Ascending aorta (tissue), 2 donors: ENCODE measurements around the gene PCYOX1L. TPM values are rescaled to one million over a fixed set of nuclear protein-coding genes. Genes with fewer than 3 reads are reported as not detected.

Source experiments
- DNase-seq, 2 donors: peaks; one replicate each; pipeline ENCODE4 v3.0.0-alpha.2; 2019; ENCODE audit warnings: low spot score in 2 of 2
- H3K27ac ChIP-seq, 2 donors: fragments of 200-600 bp; sonication (generic); one replicate each; pipeline ENCODE4 v1.5.1; 2016 to 2017; ENCODE audit warnings: mild to moderate bottlenecking in 1 of 2
- H3K27me3 ChIP-seq: fragments of 200-600 bp; sonication (generic); one replicate; pipeline ENCODE4 v1.5.1; 2017
- H3K36me3 ChIP-seq, 2 donors: fragments of 200-600 bp; sonication (generic); one replicate each; pipeline ENCODE4 v1.5.1; 2016
- H3K4me1 ChIP-seq, 2 donors: fragments of 200-600 bp; sonication (generic); one replicate each; pipeline ENCODE4 v1.5.1; 2016 to 2017; ENCODE audit warnings: mild to moderate bottlenecking in 1 of 2
- H3K4me3 ChIP-seq, 2 donors: fragments of 200-600 bp; sonication (generic); one replicate each; pipeline ENCODE4 v1.5.1; 2016 to 2017; ENCODE audit warnings: mild to moderate bottlenecking in 1 of 2
- H3K9me3 ChIP-seq, 2 donors: fragments of 200-600 bp; sonication (generic); one replicate each; pipeline ENCODE4 v1.5.1; 2016
- intact Hi-C: fragments of 100-400 bp; cut with DNase I; formaldehyde crosslinking; loops from one replicate; pipeline ENCODE4 v1.15.1; 2023
- total RNA-seq: library from RNA; depleted of rRNA; stranded (reverse); fragments of >200 nt; gene quantifications from one replicate; pipeline ENCODE4 v1.1.0, GENCODE V29; 2016
- TF ChIP-seq, protein P1 (sequence below), 3 experiments: fragments of 200-600 bp in 2 of 3; fragments of 450-650 bp in 1 of 3; sonication (generic) in 2 of 3; IDR thresholded peaks; one replicate each; pipeline ENCODE4 v1.5.1; 2016 to 2019; ENCODE audit warnings: antibody characterized with exemption in 3 of 3, mild to moderate bottlenecking in 1 of 3, moderate library complexity in 1 of 3

The PCYOX1L gene
- total RNA-seq, 1 donor from 2014 or later = 1.5 TPM

DNA sequence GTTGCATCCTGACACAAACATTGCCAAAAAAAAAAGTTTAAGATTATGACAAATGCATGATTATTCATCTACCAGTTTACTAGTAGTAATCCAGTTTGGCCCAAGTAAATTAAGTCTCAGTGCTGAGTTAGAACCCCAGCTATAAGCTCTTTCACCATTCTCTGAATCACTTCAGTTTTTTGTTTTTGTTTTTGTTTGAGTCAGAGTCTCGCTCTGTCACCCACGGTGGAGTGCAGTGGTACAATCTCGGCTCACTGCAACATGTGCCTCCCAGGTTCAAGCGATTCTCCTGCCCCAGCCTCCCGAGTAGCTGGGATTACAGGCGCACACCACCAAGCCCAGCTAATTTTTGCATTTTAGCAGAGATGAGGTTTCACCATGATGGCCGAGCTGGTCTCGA lies 1.5 kb upstream of the PCYOX1L start:
- TF ChIP-seq, protein P1, sequence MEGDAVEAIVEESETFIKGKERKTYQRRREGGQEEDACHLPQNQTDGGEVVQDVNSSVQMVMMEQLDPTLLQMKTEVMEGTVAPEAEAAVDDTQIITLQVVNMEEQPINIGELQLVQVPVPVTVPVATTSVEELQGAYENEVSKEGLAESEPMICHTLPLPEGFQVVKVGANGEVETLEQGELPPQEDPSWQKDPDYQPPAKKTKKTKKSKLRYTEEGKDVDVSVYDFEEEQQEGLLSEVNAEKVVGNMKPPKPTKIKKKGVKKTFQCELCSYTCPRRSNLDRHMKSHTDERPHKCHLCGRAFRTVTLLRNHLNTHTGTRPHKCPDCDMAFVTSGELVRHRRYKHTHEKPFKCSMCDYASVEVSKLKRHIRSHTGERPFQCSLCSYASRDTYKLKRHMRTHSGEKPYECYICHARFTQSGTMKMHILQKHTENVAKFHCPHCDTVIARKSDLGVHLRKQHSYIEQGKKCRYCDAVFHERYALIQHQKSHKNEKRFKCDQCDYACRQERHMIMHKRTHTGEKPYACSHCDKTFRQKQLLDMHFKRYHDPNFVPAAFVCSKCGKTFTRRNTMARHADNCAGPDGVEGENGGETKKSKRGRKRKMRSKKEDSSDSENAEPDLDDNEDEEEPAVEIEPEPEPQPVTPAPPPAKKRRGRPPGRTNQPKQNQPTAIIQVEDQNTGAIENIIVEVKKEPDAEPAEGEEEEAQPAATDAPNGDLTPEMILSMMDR (IDR thresholded peaks at IDR 0.05) = no peak
- intact Hi-C loops = no loop called here
- no peaks in the 10 kb centered on the region for H3K9me3 ChIP-seq
- no peak overlapping the region for H3K27ac ChIP-seq
- no peak overlapping the region for H3K4me3 ChIP-seq
- no peaks in the 10 kb centered on the region for H3K27me3 ChIP-seq
- DNase-seq = no peak
- H3K36me3 ChIP-seq = peaks cover 6 to 39% of the 10 kb centered on the region in 2 donors
- peaks cover 0 to 9% of the 10 kb centered on the region in 2 donors for H3K4me1 ChIP-seq

DNA sequence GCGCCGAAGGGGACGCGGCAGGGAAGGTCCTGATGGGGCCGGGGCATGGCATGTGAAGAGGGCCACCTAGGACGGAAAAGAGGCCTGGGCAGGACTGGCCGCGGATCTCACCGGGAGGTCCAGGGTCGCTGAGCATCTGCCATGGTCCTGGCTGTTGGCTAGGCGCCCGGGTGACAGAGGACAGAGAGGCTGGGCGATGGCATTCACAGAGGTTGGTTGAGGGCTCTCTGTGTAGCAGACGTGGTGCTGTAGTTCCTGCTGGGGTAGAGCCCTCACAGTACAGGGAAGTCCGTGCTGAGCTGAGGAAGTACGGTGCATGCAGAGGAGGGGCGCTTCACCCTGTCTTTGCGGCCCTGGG lies 427 bp downstream of the PCYOX1L start:
- Histone ChIP-seq H3K27me3 (no peaks in the 10 kb centered on the region), H3K36me3 (peaks cover 0 to 22% of the 10 kb centered on the region in 2 donors), H3K9me3 (no peaks in the 10 kb centered on the region), H3K4me3 (peak overlapping the region; percentile 54 to 68), H3K27ac (peak overlapping the region; percentile 45 to 56), H3K4me1 (peaks cover 0 to 9% of the 10 kb centered on the region in 2 donors)
- intact Hi-C loops = no loop called here
- DNase-seq = no peak
- TF ChIP-seq, protein P1 (IDR thresholded peaks at IDR 0.05) = no peak

DNA sequence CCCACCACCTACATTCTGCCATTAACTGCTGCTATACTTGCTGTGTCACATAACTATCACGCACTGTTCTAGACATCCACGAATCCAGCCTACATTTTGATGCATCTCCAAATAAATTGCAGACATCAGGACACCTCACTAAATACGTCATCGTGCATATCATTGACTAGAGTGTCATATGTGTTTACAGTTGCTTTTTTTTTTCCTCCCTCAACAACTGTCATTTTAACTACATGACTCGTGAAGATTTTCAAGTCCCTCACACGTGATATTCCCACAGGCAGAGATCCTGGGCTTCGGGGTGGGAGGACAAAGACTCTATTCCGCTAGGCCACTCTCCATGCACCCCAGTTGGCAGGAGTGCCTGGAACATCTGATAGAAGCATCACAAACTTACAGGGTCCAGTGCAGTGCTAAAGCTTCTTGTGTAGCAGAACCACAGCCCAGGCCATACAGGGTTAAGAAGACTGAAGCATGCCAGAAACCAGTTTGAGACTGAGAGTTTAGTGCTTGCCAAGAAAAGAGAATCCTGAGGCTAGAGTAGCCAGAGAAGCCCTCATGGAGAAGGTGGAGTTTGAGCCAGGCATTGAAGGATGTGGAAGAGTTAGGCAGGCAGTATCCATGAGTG lies 1.1 kb downstream of the PCYOX1L start:
- H3K4me1 ChIP-seq = peaks cover 0 to 9% of the 10 kb centered on the region in 2 donors
- H3K27ac ChIP-seq = peak overlapping the region in 1 of 2 donors; percentile 45
- intact Hi-C loops = no loop called here
- no peaks in the 10 kb centered on the region for H3K27me3 ChIP-seq
- peak overlapping the region in 1 of 2 donors; percentile 68 for H3K4me3 ChIP-seq
- peaks cover 0 to 15% of the 10 kb centered on the region in 2 donors for H3K36me3 ChIP-seq
- no peaks in the 10 kb centered on the region for H3K9me3 ChIP-seq
- TF ChIP-seq, protein P1 (IDR thresholded peaks at IDR 0.05) = no peak
- no peak for DNase-seq

DNA sequence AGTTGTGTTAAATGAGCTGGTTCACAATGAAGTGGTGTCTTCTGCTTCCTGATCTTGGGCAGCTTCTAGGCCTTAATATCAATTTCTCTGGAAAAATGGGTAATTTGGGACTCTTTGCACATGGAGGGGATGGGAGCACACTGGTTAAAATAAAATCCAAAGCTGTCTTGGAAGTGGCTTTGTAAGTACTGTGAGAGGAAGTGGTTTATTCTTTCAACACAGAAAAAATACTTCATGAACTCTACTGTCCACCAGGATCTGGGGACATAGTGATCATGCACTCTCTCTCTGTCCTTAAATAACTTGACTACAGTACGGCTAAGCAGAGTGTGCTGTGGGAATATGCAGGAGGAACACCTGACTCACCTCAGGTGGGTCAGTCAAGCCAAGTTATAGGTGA lies 2.4 kb downstream of the PCYOX1L start:
- no peak for DNase-seq
- Histone ChIP-seq H3K27ac (no peak overlapping the region), H3K4me1 (peaks cover 0 to 9% of the 10 kb centered on the region in 2 donors), H3K4me3 (no peak overlapping the region), H3K9me3 (no peaks in the 10 kb centered on the region), H3K36me3 (peaks cover 0 to 5% of the 10 kb centered on the region in 2 donors), H3K27me3 (no peaks in the 10 kb centered on the region)
- TF ChIP-seq, protein P1 (IDR thresholded peaks at IDR 0.05) = no peak
- intact Hi-C loops = no loop called here

DNA sequence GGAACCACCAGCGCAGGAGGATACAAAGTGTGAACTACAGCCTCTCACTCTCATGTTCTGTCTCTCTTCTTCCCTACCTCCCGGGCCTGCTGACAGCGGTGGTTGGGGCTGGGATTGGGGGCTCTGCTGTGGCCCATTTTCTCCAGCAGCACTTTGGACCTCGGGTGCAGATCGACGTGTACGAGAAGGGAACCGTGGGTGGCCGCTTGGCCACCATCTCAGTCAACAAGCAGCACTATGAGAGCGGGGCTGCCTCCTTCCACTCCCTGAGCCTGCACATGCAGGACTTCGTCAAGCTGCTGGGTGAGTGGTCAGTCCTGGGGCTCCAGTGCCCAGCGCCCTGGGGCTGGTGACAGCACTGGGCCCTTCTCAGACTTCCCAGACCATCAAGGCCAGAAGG lies 4.7 kb downstream of the PCYOX1L start:
- H3K36me3 ChIP-seq = no peaks in the 10 kb centered on the region
- H3K4me3 ChIP-seq = no peak overlapping the region
- TF ChIP-seq, protein P1 (IDR thresholded peaks at IDR 0.05) = no peak
- no peak for DNase-seq
- no peak overlapping the region for H3K27ac ChIP-seq
- intact Hi-C loops = no loop called here
- peaks cover 0 to 7% of the 10 kb centered on the region in 2 donors for H3K4me1 ChIP-seq
- no peaks in the 10 kb centered on the region for H3K9me3 ChIP-seq
- H3K27me3 ChIP-seq = no peaks in the 10 kb centered on the region
